NCI-H2029 (cell line): ENCODE data around the gene ABT1.
A peak's percentile ranks its signal among the peaks of the same experiment; 100 is the strongest.

Experiments
- DNase-seq: peaks from one replicate; lab custom pipeline; 2025; lab: John Stamatoyannopoulos, UW

ABT1 gene

DNA sequence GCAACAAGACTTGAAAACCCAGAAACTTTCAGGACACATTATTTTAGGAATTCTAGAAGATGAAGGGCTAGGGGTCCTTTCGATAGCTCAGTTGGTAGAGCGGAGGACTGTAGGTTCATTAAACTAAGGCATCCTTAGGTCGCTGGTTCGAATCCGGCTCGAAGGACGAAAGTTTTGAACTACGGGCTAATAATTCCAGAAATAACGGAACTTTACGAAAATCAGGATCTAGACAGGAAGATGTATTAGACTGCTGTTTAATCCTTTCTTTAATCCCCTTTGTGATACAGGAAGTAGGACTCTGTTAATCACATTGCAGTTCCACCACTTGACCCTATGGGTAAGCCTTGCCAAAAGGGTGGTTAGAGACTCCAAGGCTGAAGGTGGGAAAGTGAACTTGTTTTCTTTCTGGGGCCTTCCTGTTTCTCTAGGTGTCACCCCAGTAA, 21.2 kb upstream of the ABT1 start:
- no peak for DNase-seq

DNA sequence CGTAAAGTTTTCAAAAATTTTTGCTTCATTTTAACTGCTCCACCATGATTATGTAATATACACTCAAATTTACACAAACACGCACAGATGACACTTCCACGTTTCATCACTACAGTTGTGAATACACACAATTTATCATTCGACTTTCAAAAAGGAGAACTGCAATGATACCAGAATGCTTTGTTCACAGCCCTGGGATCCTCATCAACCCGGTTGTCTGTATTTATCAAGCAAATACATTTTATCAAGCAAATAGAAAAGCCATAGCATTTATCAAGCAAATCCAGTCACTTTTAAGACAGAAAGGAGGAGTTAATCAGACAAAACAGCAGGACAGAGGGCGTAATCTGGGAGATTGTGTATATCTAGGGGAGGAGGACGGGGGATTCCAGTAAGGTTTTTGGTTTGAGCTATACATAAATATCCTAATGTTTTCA, 20.3 kb upstream of the ABT1 start:
- DNase-seq, result no peak

DNA sequence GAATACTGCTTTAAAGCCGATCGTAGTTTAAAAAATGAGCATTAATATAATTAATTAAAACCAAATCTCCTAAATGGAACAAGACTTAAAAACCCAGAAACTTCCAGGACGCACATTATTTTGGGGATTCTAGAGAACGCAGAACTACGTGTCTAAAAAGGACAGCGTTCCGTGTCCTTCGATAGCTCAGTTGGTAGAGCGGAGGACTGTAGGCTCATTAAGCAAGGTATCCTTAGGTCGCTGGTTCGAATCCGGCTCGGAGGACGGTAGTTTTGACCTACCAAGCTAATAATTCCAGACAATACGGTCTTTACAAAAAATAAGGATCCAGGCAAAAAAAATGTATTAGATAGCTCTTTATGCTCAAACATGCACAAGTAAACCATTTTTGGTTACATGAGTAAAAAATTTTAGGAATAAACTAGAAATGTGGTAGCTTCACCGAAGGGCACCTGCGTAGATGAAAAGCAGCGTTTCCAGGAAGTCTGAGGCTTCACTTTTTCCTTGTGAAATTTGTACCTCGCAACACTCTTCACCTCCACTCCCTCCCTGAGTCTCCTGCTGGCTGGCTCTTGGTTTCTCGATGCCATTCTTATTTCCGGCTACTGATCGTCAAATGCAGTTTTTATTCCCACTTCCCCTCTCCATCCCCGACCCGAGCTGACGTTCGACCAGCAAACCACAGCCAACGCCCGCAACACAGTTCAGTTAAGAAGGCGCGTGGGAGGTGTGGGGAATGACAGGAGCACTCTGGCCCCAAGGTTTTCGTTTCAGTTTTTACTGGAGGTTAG, 19.6 kb upstream of the ABT1 start:
- no peak for DNase-seq

DNA sequence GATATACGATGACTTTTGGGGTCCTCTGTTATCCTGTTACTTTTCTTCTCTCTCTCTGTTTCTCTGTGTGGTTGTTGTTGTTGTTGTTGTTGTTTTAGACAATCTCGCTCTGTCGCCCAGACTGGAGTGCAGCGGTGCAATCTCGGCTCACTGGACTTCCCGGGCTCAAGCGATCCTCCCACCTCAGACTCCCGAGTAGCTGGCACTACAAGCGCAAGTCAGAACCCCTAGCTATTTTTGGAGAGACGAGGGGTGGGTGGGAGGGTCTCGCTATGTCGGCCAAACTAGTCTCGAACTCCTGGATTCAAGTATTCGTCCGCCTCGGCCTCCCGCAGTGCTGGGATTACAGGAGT, 19.1 kb upstream of the ABT1 start:
- no peak for DNase-seq

DNA sequence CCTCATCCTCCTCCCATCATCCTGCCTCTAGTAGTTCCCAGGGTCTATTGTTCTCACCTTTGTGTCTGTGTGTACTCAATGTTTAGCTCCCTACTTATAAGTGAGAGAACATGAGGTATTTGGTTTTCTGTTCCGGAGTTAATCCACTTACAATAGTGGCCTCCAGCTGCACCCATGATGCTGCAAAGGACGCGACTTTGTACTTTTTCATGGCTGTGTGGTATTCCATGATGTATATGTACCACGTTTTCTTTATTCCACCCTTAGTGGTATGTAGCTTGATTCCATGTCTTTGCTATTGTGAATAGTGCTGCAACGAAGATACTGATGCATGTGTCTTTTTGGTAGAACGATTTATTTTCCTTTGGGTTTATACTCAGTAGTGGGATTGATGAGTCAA, 18.5 kb upstream of the ABT1 start:
- no peak for DNase-seq

DNA sequence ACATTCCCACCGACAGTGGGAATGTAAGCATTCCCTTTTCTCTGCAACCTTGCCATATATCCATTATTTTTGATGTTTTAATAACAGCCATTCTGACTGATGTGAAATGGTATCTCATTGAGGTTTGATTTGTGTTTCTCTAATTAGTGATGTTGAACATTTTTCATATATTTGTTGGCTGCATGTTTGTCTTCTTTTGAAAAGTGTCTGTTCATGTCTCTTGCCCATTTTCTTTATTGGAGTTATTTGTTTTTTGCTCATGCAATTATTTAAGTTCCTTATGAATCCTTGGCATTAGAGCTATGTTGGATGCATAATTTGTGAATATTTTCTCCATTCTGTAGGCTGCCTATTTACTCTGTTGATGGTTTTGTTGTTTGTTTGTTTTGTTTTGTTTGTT, 18.0 kb upstream of the ABT1 start:
- DNase-seq, result no peak

DNA sequence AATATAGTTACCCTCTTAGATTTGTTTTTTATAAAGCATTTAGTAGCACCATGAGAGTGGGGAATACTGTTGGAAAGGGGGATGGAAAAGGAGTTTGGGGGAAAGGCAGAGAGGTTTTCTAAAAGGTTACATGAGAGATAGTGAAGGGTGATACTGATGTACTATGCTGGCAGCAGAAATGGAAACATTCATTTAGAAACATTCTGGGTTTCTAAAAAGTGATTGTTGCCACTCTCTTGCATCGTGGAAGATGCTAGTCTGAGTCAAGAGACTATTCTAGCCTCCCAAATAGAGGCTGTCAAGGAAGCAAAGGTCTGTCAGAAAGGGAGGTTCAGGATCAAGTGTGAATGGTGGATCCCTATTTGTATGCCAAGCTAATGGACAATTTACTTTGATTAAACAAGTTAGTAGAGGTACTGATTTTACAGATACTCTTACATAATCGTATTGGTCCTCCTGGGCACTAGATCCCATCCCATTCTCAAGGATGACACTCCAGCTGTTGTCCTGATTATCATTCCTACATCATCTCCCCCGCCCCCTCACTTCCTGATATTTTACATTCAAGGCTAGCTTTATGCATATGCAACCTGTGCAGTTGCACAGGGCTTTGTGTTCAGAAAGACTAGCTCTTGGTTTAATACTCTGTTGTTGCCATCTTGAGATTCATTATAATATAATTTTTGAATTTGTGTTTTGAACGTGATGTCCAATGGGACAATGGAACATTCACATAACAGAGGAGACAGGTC, 15.4 kb upstream of the ABT1 start:
- DNase-seq, result no peak

DNA sequence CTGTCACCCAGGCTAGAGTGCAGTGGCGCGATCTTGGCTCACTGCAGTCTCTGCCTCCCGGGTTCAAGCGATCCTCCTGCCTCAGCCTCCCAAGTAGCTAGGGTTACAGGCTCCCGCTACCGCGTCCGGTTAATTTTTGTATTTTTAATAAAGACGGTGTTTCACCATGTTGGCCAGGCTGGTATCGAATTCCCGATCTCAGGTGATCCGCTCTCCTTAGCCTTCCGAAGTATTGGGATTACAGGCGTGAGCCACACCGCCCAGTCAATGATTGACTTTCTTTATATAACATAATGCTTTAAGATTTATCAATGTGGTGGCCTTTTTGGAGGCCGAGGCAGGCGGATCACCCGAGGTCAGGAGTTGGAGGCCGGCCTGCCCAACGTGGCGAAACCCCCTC, 7.8 kb upstream of the ABT1 start:
- no peak for DNase-seq

DNA sequence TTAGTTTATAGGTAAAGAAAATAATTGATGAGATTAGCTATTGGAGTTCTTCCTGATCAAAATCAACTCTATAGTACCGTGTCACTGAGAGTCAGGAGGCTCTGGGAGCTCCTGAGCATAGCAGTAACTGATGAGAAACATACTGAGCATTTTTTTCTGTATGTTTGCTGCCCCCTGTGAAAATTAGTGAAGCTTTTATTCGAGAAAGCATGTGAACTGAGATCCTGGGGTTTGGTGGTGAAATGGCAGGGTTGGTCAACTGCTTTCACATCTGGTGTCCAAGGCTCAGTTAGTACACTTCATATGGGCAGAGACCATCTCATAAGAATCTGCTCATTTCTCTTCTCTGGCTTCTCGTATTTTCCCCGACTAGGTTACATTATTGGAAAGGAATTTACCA, 4.1 kb upstream of the ABT1 start:
- DNase-seq, result no peak

DNA sequence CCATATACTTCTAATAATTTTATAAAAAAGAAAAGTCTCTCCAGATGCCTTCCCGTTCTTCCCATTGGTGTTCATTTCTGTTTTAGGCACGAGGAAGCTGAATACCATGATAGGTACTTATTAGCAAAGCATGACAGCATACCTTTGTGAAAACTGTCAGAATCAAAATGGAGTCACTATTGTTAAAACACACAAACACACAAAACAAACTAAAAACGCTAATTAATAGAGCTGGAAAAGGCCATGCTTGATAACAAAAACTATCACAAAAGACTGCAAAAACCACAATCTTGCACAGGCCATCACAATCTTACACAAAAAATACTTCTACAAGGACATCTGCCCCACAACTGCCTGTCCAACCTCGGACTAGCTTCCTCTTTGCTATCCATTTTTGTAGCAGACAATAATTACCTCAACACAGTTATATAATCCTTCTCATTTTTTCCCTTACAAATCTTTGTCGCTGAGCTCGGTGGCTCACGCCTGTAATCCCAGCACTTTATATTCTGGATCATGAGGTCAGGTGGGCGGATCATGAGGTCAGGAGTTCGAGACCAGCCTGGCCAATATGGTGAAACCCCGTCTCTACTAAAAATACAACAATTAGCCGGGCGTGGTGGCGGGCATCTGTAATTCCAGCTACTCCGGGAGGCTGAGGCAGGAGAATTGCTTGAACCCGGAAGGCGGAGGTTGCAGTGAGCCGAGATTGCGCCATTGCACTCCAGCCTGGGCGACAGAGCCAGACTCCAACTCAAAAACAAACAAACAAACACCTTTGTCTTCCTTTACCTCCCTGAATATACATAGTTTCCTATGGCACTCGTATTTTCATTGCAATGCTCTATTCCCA, 3.2 kb upstream of the ABT1 start:
- no peak for DNase-seq

DNA sequence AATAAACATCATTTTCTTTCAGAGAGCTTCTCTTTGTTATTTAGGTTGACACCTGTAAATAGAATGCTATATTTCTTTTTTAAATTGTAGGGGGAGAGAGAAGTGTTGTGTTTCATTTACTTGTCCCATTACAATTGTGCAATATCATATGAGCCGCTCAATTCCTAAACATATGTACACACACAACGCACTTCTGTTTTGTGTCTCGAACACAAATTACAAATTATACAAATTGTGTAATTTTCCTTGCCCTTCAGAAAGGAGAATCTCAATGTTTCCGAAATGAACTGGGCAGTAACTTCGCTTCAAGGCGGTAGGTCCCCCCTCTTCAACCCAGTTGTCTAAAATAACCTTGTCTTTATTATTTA, 2.6 kb upstream of the ABT1 start:
- DNase-seq, result no peak

DNA sequence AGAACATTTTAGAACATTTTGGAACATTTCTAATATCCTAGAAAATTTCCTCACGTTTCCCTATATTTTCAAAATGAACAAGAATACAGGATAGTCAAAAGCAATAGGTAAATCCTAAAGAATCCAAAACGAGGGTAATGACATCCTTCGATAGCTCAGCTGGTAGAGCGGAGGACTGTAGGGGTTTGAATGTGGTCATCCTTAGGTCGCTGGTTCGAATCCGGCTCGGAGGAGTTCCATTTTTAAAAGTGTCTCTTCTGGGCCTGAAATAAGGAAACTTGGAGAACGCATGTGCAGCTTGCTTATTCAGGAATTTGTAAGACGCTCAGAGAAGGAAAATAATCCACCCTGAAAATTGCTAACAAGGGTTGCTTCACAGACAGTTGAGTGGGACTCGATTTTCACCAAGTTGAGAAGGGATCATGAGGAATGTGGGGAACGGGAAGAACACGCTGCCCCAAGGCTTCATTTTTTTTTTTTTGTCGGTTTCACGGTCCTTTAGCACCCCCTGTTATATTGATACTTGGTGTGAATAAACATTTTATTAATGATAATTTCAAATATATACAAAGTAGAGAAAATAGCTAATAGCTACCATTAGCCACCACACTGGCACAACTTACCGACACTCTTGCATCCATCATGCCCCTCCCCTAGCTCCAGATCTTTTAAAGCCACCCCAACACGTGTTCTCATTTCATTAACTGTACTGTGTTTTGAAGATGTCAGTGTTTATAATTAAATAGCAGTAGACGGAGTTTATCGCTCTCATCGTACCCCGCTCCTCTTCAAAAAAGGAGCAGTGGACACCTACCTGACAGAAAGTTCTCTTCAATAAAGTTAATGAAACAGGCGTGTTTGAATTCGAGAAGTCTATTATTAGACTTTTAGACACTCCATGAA, 1.8 kb upstream of the ABT1 start:
- no peak for DNase-seq

DNA sequence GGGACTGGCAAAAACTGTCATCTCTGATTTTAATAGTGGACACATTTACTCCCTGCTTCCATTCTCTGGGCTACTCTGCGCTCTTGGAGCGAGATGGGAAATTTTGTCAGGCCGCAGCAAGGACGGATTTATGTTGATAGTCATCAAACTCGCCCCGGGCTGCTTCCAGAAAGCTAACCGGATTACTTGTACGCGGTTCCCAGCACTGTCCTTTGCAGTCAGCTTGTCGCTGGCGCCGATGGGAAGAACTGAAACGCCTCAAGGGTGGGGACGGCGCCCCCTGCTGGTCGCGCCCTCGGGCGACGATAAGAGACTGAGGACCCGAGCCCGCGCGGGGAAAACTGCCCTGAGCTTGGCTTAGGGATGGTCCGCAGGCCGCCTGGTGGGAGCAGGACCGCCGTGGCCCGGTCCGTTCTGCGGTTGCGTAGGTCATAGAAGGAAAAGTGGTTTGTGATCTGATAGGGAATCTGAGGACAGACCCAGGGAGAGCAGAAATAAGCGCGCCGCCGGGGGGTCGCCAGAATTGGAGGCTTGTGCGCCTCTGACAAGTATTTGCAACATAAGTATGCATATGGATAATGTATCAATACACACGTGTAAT, 984 bp upstream of the ABT1 start:
- DNase-seq, result peak; percentile 88

DNA sequence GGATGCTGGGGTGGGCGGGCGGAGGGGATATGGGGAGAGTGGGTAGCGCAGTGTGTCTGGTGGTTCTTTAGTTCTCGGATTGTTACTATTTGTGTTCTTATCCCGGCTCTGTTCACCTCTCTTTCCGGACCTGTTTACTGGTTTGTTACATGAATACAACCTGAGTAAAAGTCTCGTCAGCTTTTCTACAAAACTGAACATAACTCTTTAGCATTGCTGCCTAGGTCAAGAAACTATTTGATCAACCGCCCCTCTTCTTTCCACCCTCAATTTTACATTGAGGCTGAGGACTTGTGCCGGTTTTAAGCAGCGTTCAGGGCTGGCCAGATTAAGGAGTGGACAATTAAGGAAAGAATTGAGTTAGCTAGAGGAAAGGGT, 625 bp downstream of the ABT1 start:
- DNase-seq, result no peak

DNA sequence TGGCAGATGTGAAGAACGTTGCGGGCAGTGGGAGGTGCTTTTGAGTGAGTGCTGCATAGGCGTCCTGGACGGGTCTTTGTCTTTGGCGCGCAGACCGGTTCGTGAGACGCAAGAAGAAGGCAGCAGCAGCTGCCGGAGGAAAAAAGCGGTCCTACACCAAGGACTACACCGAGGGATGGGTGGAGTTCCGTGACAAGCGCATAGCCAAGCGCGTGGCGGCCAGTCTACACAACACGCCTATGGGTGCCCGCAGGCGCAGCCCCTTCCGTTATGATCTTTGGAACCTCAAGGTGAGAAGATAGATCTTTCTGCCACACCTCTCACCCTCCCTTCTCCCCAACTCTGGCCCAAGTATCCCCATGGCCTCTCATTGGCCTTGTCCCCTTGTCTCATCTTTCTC, 1.1 kb downstream of the ABT1 start:
- DNase-seq, result no peak

DNA sequence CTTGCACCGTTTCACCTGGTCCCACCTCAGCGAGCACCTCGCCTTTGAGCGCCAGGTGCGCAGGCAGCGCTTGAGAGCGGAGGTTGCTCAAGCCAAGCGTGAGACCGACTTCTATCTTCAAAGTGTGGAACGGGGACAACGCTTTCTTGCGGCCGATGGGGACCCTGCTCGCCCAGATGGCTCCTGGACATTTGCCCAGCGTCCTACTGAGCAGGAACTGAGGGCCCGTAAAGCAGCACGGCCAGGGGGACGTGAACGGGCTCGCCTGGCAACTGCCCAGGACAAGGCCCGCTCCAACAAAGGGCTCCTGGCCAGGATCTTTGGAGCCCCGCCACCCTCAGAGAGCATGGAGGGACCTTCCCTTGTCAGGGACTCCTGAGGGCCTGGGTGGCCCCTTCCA, 1.5 kb downstream of the ABT1 start:
- no peak for DNase-seq

DNA sequence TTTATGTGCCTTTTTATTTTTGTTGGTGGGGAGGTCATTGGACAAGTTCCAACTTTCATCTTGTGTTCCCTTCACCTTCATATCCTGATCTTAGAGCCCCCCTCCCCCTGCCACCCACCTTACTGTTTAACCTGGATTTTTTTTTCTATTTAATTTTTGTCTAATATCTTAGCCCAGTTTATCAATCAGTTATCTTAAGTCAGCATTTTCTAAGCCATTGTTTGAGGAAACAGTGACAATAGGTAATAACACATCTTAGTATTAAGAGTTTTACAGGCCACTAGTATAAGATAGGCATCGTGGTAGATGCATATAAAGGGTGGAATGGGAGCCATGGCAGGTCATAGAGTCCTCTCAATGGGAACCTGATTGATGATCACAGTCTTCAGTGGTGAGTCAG, 2.4 kb downstream of the ABT1 start:
- DNase-seq, result no peak

DNA sequence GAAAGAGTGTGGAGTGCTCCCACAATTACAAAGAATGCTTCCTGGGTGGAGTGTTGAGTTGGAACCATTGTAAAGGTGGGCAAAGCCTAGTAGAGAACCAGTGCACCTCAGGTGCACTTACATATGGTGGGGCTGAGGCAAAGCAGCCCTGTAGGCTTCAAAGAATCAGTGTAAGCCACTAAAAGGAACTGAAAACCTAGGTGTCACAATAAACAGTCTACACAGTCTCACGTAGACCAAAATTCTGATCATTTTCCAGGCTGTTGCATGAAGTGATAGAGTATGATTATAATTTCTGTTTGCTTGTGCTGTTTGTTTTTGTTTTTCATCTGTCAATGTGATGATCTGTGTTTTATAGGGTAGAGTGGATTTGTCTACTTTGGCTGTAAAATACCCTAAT, 2.8 kb downstream of the ABT1 start:
- no peak for DNase-seq

DNA sequence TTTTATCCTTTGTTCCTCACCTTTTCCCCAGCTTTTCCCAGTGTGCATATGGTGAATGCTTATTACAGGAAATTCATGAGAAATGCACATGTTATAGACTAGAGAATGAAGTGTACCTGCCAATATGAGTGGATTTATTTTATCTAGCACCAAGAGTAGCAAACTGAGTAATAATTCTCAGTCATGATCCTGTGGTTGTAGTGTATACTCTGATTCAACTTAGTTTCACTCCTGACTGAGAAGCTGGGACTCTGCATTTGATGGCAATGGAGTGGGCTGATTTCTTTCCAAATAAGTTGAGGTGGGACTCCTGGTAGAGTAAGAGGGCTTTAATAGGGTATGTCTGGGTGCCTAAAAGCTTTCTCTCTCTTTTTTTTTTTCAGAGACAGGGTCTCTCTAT, 4.0 kb downstream of the ABT1 start:
- no peak for DNase-seq

DNA sequence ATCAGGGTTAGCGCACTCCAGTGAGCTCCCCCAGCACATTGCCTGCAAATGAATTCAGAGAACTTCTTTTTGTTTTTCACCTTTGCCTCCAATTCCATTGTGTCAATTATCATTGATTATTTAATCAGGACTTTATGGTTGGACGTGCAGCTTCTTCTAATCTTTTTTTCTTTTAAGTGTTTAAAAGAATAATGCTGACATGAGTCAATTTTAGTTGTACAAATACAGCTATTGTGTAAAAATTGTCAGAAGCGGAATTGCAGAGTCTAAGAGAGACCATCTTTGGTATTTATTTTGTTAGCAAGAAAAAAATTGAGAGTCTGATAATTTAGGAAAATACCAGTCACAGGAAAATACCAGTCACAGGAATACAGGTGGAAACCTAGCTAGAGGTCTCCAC, 5.5 kb downstream of the ABT1 start:
- DNase-seq, result no peak

DNA sequence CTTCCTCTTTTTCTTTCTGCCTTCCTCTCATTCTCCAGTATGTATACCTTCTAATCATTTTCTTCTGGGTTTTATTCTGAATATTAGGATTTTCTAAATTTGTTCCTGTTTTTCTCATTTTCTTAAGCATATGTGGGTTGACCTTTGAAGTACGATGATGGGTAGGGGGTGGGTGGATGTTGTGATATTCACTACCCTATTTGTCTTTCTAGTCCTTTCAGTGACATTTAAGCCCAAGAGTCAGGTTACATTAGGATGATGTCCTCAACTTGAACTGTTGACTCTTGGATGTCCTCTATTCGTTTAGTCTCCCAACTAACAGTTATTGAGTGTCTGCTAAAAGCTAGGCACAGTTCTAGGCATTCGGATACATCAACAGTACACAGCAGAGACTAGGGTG, 7.3 kb downstream of the ABT1 start:
- DNase-seq, result no peak

DNA sequence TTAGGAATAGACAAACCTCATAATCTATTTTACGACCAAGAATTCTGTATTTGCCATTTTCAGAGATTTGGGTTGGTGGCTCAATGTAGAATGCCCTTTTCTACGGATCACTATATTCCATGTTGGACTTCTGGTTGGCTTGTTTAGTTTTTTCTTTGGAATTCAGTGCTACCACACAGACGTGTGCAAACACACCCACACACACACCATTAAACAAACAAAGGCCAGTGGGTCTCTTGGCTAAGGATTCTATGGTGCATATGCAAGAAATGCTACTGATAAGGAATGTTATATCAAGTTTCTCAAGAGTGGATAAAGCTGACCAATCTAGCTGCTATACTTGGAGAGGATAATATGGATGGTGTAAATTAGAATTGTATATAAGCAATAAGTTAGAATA, 8.0 kb downstream of the ABT1 start:
- no peak for DNase-seq
